Measurements from ENCODE around the gene SMARCAD1.
"Not testable (repeated sequence)": the region's sequence is repeated elsewhere in the genome, so short reads cannot be mapped to it uniquely, and the experiment has no call there.

- TF ChIP-seq CTCF, EP300, POLR2A (IDR thresholded peaks at IDR 0.05): not testable (repeated sequence)
These were observed 86.3 kb downstream of the SMARCAD1 start for GRCh38 chr4:94293981-94294380.

Measured in ovary (tissue), 3 donors.